Activated CD4-positive, alpha-beta T cell treated with anti-CD3 and anti-CD28 coated beads for 36 hours (primary cell): ENCODE measurements around the gene ZFAND3. TPM values are rescaled to one million over a fixed set of nuclear protein-coding genes. Genes with fewer than 3 reads are reported as not detected.

ENCODE experiments used
- ATAC-seq: fragments of 200-7000 bp; cut with Tn5 transposase; one replicate; pipeline ENCODE4 v1.10.0; 2021; ENCODE audit warnings: mild to moderate bottlenecking, moderate library complexity
- CTCF ChIA-PET: fragments of 350-600 bp; sonication (Branson Sonifier 250); formaldehyde crosslinking; loops from one replicate; lab custom pipeline; 2021; ENCODE audit warnings: antibody characterized with exemption; lab: Charles Lee
- POLR2A ChIA-PET: fragments of 350-600 bp; sonication (Branson Sonifier 250); formaldehyde crosslinking; loops from one replicate; lab custom pipeline; 2021; ENCODE audit warnings: antibody characterized with exemption, inconsistent platforms; lab: Charles Lee
- DNase-seq: peaks from one replicate; pipeline ENCODE4 v3.0.0-alpha.2; 2020
- H3K27ac Mint-ChIP-seq: one replicate; pipeline ENCODE4 v1.8.0; 2021; ENCODE audit warnings: mixed read lengths
- H3K27me3 Mint-ChIP-seq: one replicate; pipeline ENCODE4 v1.8.0; 2021; ENCODE audit warnings: mixed read lengths
- H3K36me3 Mint-ChIP-seq: one replicate; pipeline ENCODE4 v1.8.0; 2021; ENCODE audit warnings: low read depth, mixed read lengths
- H3K4me1 Mint-ChIP-seq: one replicate; pipeline ENCODE4 v1.8.0; 2021; ENCODE audit warnings: mixed read lengths
- H3K4me3 Mint-ChIP-seq: one replicate; pipeline ENCODE4 v1.8.0; 2021; ENCODE audit warnings: mild to moderate bottlenecking, moderate library complexity, mixed read lengths
- H3K9me3 Mint-ChIP-seq: one replicate; pipeline ENCODE4 v1.8.0; 2021; ENCODE audit warnings: low read depth, mixed read lengths
- intact Hi-C, 2 experiments: fragments of 100-400 bp; cut with DNase I in 1 of 2; cut with micrococcal nuclease in 1 of 2; formaldehyde crosslinking; loops; one replicate each; pipeline versions ENCODE4 v1.14.2 to v1.15.1; 2022 to 2024; cut with DNase I, micrococcal nuclease
- total RNA-seq, 2 experiments: library from RNA; stranded (reverse); gene quantifications; one replicate each; pipeline ENCODE4 v1.2.3, GENCODE V29; 2021

Gene ZFAND3
- total RNA-seq, 2 experiments from 2014 or later = 34.5 to 47.8 TPM

GRCh38 chr6:38133932-38134703, 314.6 kb downstream of the ZFAND3 start:
- no peaks in the 10 kb centered on the region for H3K27me3 Mint-ChIP-seq
- H3K4me1 Mint-ChIP-seq = peaks cover 47% of the 10 kb centered on the region
- POLR2A ChIA-PET = interaction anchor here (0.6 kb wide), 1 partner anchor 415 kb away, joined by 3 read pairs; no protein-coding TSS in a partner anchor
- H3K27ac Mint-ChIP-seq = no peak overlapping the region
- CTCF ChIA-PET = interaction anchor here (0.5 kb wide), 1 partner anchor 17 kb away, joined by 3 read pairs; no protein-coding TSS in a partner anchor
- H3K4me3 Mint-ChIP-seq = no peak overlapping the region
- ATAC-seq (no peak), DNase-seq (no peak)
- peaks cover 5% of the 10 kb centered on the region for H3K9me3 Mint-ChIP-seq
- intact Hi-C loops = no loop called here
- peaks cover 14% of the 10 kb centered on the region for H3K36me3 Mint-ChIP-seq

GRCh38 chr6:38134704-38135088, 315.2 kb downstream of the ZFAND3 start:
- ATAC-seq = no peak
- no peak overlapping the region for H3K4me3 Mint-ChIP-seq
- intact Hi-C loops = no loop called here
- no peaks in the 10 kb centered on the region for H3K27me3 Mint-ChIP-seq
- DNase-seq = no peak
- peaks cover 42% of the 10 kb centered on the region for H3K4me1 Mint-ChIP-seq
- peaks cover 13% of the 10 kb centered on the region for H3K36me3 Mint-ChIP-seq
- H3K9me3 Mint-ChIP-seq = peaks cover 2% of the 10 kb centered on the region
- ChIA-PET POLR2A (no interaction called here), CTCF (interaction anchor here (0.5 kb wide), 1 partner anchor 18 kb away, joined by 3 read pairs; no protein-coding TSS in a partner anchor)
- no peak overlapping the region for H3K27ac Mint-ChIP-seq

- Mint-ChIP-seq H3K27ac (no peak overlapping the region), H3K9me3 (no peaks in the 10 kb centered on the region), H3K27me3 (no peaks in the 10 kb centered on the region), H3K36me3 (peaks cover 8% of the 10 kb centered on the region), H3K4me3 (no peak overlapping the region), H3K4me1 (peaks cover 24% of the 10 kb centered on the region)
- ChIA-PET POLR2A (no interaction called here), CTCF (no interaction called here)
- intact Hi-C loops = no loop called here
- peak; percentile 24 for DNase-seq
- ATAC-seq = peak; percentile 51
These were observed 317.0 kb downstream of the ZFAND3 start for GRCh38 chr6:38136547-38136946.

- ATAC-seq (no peak), DNase-seq (no peak)
- Mint-ChIP-seq H3K4me3 (no peak overlapping the region), H3K9me3 (no peaks in the 10 kb centered on the region), H3K27ac (no peak overlapping the region), H3K27me3 (no peaks in the 10 kb centered on the region), H3K4me1 (peaks cover 13% of the 10 kb centered on the region), H3K36me3 (peaks cover 4% of the 10 kb centered on the region)
- intact Hi-C loops = no loop called here
- ChIA-PET CTCF (no interaction called here), POLR2A (no interaction called here)
These were observed 318.2 kb downstream of the ZFAND3 start for GRCh38 chr6:38137608-38138265.

GRCh38 chr6:38138374-38138773, 318.8 kb downstream of the ZFAND3 start:
- ChIA-PET CTCF (no interaction called here), POLR2A (no interaction called here)
- intact Hi-C loops = no loop called here
- no peak for DNase-seq
- Mint-ChIP-seq H3K27ac (no peak overlapping the region), H3K4me1 (peaks cover 8% of the 10 kb centered on the region), H3K27me3 (no peaks in the 10 kb centered on the region), H3K4me3 (no peak overlapping the region), H3K9me3 (no peaks in the 10 kb centered on the region), H3K36me3 (peaks cover 4% of the 10 kb centered on the region)
- no peak for ATAC-seq

GRCh38 chr6:38141085-38141484, 321.6 kb downstream of the ZFAND3 start:
- POLR2A ChIA-PET = interaction anchor here (0.7 kb wide), 1 partner anchor 602 kb away, joined by 3 read pairs; no protein-coding TSS in a partner anchor
- intact Hi-C loops = no loop called here
- ATAC-seq (no peak), DNase-seq (no peak)
- Mint-ChIP-seq H3K4me3 (no peak overlapping the region), H3K27ac (no peak overlapping the region), H3K4me1 (no peaks in the 10 kb centered on the region), H3K36me3 (peaks cover 5% of the 10 kb centered on the region), H3K9me3 (no peaks in the 10 kb centered on the region), H3K27me3 (no peaks in the 10 kb centered on the region)
- CTCF ChIA-PET = interaction anchor here (0.6 kb wide), 1 partner anchor 322 kb away, joined by 3 read pairs; no protein-coding TSS in a partner anchor

GRCh38 chr6:38141716-38142115, 322.2 kb downstream of the ZFAND3 start:
- intact Hi-C loops = no loop called here
- Mint-ChIP-seq H3K4me3 (no peak overlapping the region), H3K36me3 (peaks cover 5% of the 10 kb centered on the region), H3K27ac (no peak overlapping the region), H3K9me3 (no peaks in the 10 kb centered on the region), H3K27me3 (no peaks in the 10 kb centered on the region), H3K4me1 (no peaks in the 10 kb centered on the region)
- ChIA-PET CTCF (interaction anchor here (0.6 kb wide), 1 partner anchor 30 kb away, joined by 3 read pairs; no protein-coding TSS in a partner anchor), POLR2A (interaction anchor here (0.7 kb wide), 1 partner anchor 603 kb away, joined by 3 read pairs; no protein-coding TSS in a partner anchor)
- DNase-seq = no peak
- no peak for ATAC-seq

GRCh38 chr6:38142178-38142902, 322.8 kb downstream of the ZFAND3 start:
- CTCF ChIA-PET = no interaction called here
- Mint-ChIP-seq H3K4me1 (no peaks in the 10 kb centered on the region), H3K36me3 (peaks cover 5% of the 10 kb centered on the region), H3K4me3 (no peak overlapping the region), H3K27me3 (no peaks in the 10 kb centered on the region), H3K27ac (no peak overlapping the region), H3K9me3 (no peaks in the 10 kb centered on the region)
- intact Hi-C loops = no loop called here
- ATAC-seq = no peak
- POLR2A ChIA-PET = no interaction called here
- DNase-seq = no peak

GRCh38 chr6:38143191-38144150, 323.9 kb downstream of the ZFAND3 start:
- ChIA-PET CTCF (interaction anchor here (1.0 kb wide), 1 partner anchor 11 kb away, joined by 4 read pairs; no protein-coding TSS in a partner anchor), POLR2A (no interaction called here)
- Mint-ChIP-seq H3K9me3 (no peaks in the 10 kb centered on the region), H3K36me3 (peaks cover 5% of the 10 kb centered on the region), H3K4me3 (no peak overlapping the region), H3K4me1 (no peaks in the 10 kb centered on the region), H3K27me3 (no peaks in the 10 kb centered on the region), H3K27ac (no peak overlapping the region)
- intact Hi-C loops = no loop called here
- DNase-seq (no peak), ATAC-seq (no peak)

- no peak overlapping the region for H3K27ac Mint-ChIP-seq
- ATAC-seq (no peak), DNase-seq (no peak)
- H3K27me3 Mint-ChIP-seq = no peaks in the 10 kb centered on the region
- no peak overlapping the region for H3K4me3 Mint-ChIP-seq
- intact Hi-C loops = no loop called here
- no peaks in the 10 kb centered on the region for H3K9me3 Mint-ChIP-seq
- CTCF ChIA-PET = no interaction called here
- peaks cover 4% of the 10 kb centered on the region for H3K36me3 Mint-ChIP-seq
- POLR2A ChIA-PET = no interaction called here
- no peaks in the 10 kb centered on the region for H3K4me1 Mint-ChIP-seq
These were observed 324.9 kb downstream of the ZFAND3 start for GRCh38 chr6:38144365-38144945.
